ENCODE data around the gene GGA3.

DNA sequence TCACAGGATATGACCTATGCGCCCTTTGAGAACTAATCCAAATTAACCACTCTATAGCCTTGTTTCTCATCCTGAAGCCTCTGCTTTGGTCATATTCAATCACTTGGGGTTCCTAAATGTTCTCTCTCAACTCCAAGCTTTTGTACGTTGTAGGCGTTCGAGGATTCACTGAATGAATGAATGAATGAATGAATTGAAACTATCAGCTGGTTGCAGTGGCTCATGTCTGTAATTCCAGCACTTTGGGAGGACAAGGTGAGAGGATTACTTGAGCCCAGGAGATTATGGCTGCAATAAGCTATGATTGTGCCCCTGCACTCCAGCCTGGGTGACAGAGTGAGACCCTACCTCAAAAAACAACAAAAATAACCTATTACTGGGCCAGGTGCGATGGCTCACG is 72.8 kb downstream of the GGA3 start:
- TF ChIP-seq, protein P1, sequence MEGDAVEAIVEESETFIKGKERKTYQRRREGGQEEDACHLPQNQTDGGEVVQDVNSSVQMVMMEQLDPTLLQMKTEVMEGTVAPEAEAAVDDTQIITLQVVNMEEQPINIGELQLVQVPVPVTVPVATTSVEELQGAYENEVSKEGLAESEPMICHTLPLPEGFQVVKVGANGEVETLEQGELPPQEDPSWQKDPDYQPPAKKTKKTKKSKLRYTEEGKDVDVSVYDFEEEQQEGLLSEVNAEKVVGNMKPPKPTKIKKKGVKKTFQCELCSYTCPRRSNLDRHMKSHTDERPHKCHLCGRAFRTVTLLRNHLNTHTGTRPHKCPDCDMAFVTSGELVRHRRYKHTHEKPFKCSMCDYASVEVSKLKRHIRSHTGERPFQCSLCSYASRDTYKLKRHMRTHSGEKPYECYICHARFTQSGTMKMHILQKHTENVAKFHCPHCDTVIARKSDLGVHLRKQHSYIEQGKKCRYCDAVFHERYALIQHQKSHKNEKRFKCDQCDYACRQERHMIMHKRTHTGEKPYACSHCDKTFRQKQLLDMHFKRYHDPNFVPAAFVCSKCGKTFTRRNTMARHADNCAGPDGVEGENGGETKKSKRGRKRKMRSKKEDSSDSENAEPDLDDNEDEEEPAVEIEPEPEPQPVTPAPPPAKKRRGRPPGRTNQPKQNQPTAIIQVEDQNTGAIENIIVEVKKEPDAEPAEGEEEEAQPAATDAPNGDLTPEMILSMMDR (IDR thresholded peaks at IDR 0.05), result no peak
- no peak for TF ChIP-seq POLR2A (IDR thresholded peaks at IDR 0.05)
